Sigmoid colon (tissue), 7 donors: Measurements from ENCODE around the gene PLPP1. TPM values are rescaled to one million over a fixed set of nuclear protein-coding genes. Genes with fewer than 3 reads are reported as not detected.

ENCODE experiments used
- DNase-seq: peaks from one replicate; pipeline ENCODE4 v3.0.0-alpha.2; 2019
- H3K27ac ChIP-seq, 4 donors: fragments of 200-600 bp; sonication (generic); one replicate each; pipeline ENCODE4 v1.5.1; 2016 to 2019; ENCODE audit warnings: mild to moderate bottlenecking in 1 of 4
- H3K27me3 ChIP-seq, 3 donors: fragments of 200-600 bp; sonication (generic); one replicate each; pipeline ENCODE4 v1.5.1; 2019; ENCODE audit warnings: mild to moderate bottlenecking in 1 of 3
- H3K36me3 ChIP-seq, 4 donors: fragments of 200-600 bp; sonication (generic); one replicate each; pipeline ENCODE4 v1.5.1; 2016 to 2019
- H3K4me1 ChIP-seq, 4 donors: fragments of 200-600 bp; sonication (generic); one replicate each; pipeline ENCODE4 v1.5.1; 2017 to 2019
- H3K4me3 ChIP-seq, 4 donors: fragments of 200-600 bp; sonication (generic); one replicate each; pipeline ENCODE4 v1.5.1; 2017 to 2019; ENCODE audit warnings: mild to moderate bottlenecking in 2 of 4, moderate library complexity in 1 of 4
- H3K9me3 ChIP-seq, 4 donors: fragments of 200-600 bp in 3 of 4; sonication (generic) in 3 of 4; one replicate each; pipeline versions ENCODE4 v1.5.1 to v1.6.1; 2013 to 2019
- CTCF ChIP-seq, 4 experiments: fragments of 450-650 bp in 3 of 4; fragments of 200-600 bp in 1 of 4; IDR thresholded peaks; one replicate each; pipeline ENCODE4 v1.5.1; 2016 to 2019; ENCODE audit warnings: antibody characterized with exemption in 4 of 4, mild to moderate bottlenecking in 3 of 4, moderate library complexity in 2 of 4
- EP300 ChIP-seq, 4 donors: sonication (generic); formaldehyde crosslinking; IDR thresholded peaks; one replicate each; pipeline ENCODE4 v1.6.1; 2017; ENCODE audit warnings: antibody characterized with exemption in 4 of 4
- POLR2A ChIP-seq, 2 donors: fragments of 450-650 bp; IDR thresholded peaks; one replicate each; pipeline ENCODE4 v1.6.1; 2016; ENCODE audit warnings: antibody characterized with exemption in 2 of 2, mild to moderate bottlenecking in 2 of 2, moderate library complexity in 2 of 2
- POLR2AphosphoS5 ChIP-seq, 4 donors: sonication (generic); formaldehyde crosslinking; IDR thresholded peaks; one replicate each; pipeline ENCODE4 v1.6.1; 2017; ENCODE audit warnings: antibody characterized with exemption in 4 of 4
- WGBS, 2 donors: extraction: QIAGEN DNeasy Blood & Tissue Kit; methylation state at CpG; one replicate each; pipeline ENCODE4 v1.1.7; 2013; 5-methylcytosine and 5-hydroxymethylcytosine counted together
- intact Hi-C: fragments of 100-400 bp; cut with DNase I; formaldehyde crosslinking; loops from one replicate; pipeline ENCODE4 v1.15.1; 2023
- polyA plus RNA-seq, 3 donors: library from polyadenylated mRNA; stranded (reverse); fragments of 200-250 nt; gene quantifications; one replicate each; pipeline ENCODE4 v1.2.3, GENCODE V29; 2013
- small RNA-seq, 3 donors: library from RNA; depleted of rRNA; stranded (forward); fragments of <200 nt; gene quantifications; one replicate each; pipeline ENCODE3, GENCODE V24; 2016
- total RNA-seq, 4 donors: library from RNA; depleted of rRNA; stranded (reverse); fragments of >200 nt; gene quantifications; one replicate each; pipeline ENCODE4 v1.1.0, GENCODE V29; 2016
- donor health status: healthy with polysubstance abuse.
- donor health status: Bipolar disorder and iron deficiency.
- donor health status: healthy.

PLPP1 gene
- total and polyA plus RNA-seq, 7 donors: 44.2 to 355 (median 264) TPM

GRCh38 chr5:55385227-55385626 lies 149.5 kb downstream of the PLPP1 start:
- H3K4me3 ChIP-seq: no peak overlapping the region
- intact Hi-C loops: loop anchor here (5.0 kb wide), 1 partner anchor 38 kb away; no protein-coding TSS in a partner anchor
- WGBS, 2 donors: 95 to 100% methylated on average over 1 of the region's 1 CpG
- peaks cover 0 to 43% (median under 1%) of the 10 kb centered on the region in 4 donors for H3K36me3 ChIP-seq
- H3K27me3 ChIP-seq: no peaks in the 10 kb centered on the region
- TF ChIP-seq CTCF (IDR thresholded peaks at IDR 0.05) (no peak), POLR2AphosphoS5 (IDR thresholded peaks at IDR 0.05) (no peak), EP300 (IDR thresholded peaks at IDR 0.05) (no peak), POLR2A (IDR thresholded peaks at IDR 0.05) (no peak)
- peaks cover 0 to 7% (median 2%) of the 10 kb centered on the region in 4 donors for H3K9me3 ChIP-seq
- no peak overlapping the region for H3K27ac ChIP-seq
- DNase-seq: no peak
- H3K4me1 ChIP-seq: no peaks in the 10 kb centered on the region

- intact Hi-C loops: no loop called here
- Histone ChIP-seq H3K4me3 (no peak overlapping the region), H3K4me1 (no peaks in the 10 kb centered on the region), H3K27me3 (no peaks in the 10 kb centered on the region), H3K27ac (no peak overlapping the region), H3K36me3 (peaks cover 0 to 43% (median 2%) of the 10 kb centered on the region in 4 donors), H3K9me3 (peaks cover 0 to 7% (median 2%) of the 10 kb centered on the region in 4 donors)
- no peak for DNase-seq
- no peak for TF ChIP-seq POLR2A (IDR thresholded peaks at IDR 0.05)
- TF ChIP-seq POLR2AphosphoS5 (IDR thresholded peaks at IDR 0.05): no peak
- no peak for TF ChIP-seq EP300 (IDR thresholded peaks at IDR 0.05)
- no peak for TF ChIP-seq CTCF (IDR thresholded peaks at IDR 0.05)
- WGBS, 2 donors: 81 to 84% methylated on average over 2 of the region's 2 CpGs
Observed at GRCh38 chr5:55384072-55384471, 150.7 kb downstream of the PLPP1 start.

DNA sequence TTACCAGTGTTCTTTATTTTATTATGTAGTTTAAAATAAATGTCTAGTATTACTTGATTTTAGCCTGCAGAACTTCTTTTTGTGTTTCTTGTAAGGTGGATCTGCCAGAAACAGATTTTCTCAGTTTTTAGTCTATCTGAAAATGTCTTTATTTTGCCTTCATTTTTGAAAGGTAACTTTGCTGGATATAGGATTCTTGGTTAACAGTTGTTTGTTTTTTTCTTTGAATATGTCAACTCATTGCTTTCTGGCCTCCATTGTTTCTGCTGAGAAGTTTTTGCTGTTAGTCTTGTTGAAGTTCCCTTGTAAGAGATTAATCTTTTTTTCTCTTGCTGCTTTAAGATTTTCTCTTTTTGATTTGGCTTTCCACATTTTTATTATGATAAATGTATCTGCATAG lies 151.5 kb downstream of the PLPP1 start:
- H3K36me3 ChIP-seq: peaks cover 0 to 43% (median 2%) of the 10 kb centered on the region in 4 donors
- no peaks in the 10 kb centered on the region for H3K4me1 ChIP-seq
- no peak for DNase-seq
- H3K4me3 ChIP-seq: no peak overlapping the region
- no peaks in the 10 kb centered on the region for H3K27me3 ChIP-seq
- no peak overlapping the region for H3K27ac ChIP-seq
- peaks cover 0 to 7% (median 2%) of the 10 kb centered on the region in 4 donors for H3K9me3 ChIP-seq
- TF ChIP-seq EP300 (IDR thresholded peaks at IDR 0.05) (no peak), POLR2A (IDR thresholded peaks at IDR 0.05) (no peak), CTCF (IDR thresholded peaks at IDR 0.05) (no peak), POLR2AphosphoS5 (IDR thresholded peaks at IDR 0.05) (no peak)
- intact Hi-C loops: no loop called here

GRCh38 chr5:55377810-55378209 lies 157.0 kb downstream of the PLPP1 start:
- intact Hi-C loops: no loop called here
- Histone ChIP-seq H3K27ac (no peak overlapping the region), H3K36me3 (peaks cover 0 to 42% (median 2%) of the 10 kb centered on the region in 4 donors), H3K4me1 (no peaks in the 10 kb centered on the region), H3K9me3 (no peaks in the 10 kb centered on the region), H3K4me3 (no peak overlapping the region), H3K27me3 (no peaks in the 10 kb centered on the region)
- no peak for DNase-seq
- TF ChIP-seq EP300 (IDR thresholded peaks at IDR 0.05) (no peak), CTCF (IDR thresholded peaks at IDR 0.05) (no peak), POLR2A (IDR thresholded peaks at IDR 0.05) (no peak), POLR2AphosphoS5 (IDR thresholded peaks at IDR 0.05) (no peak)
- 72 to 75% methylated on average over 1 of the region's 1 CpG for WGBS, 2 donors

Small RNA genes within 50 kb of the gene (small RNA-seq; reads per million reads assigned to genes)
- 0 reads per million in 3 donors for gene MIR5687

Other genes with a start within 250 kb of the PLPP1 start
- 10 to 100 TPM; 28.8 to 34.2 (median 31.9) TPM for gene DHX29, start 227.3 kb downstream of the PLPP1 start, total RNA-seq
- 10 to 100 TPM in 1 of 3 donors, 1 to 10 TPM in 2; 7.6 to 11.4 (median 9.0) TPM for gene DHX29, start 227.3 kb downstream of the PLPP1 start, polyA plus RNA-seq
- gene MTREX, start 227.0 kb downstream of the PLPP1 start, total RNA-seq: 10 to 100 TPM; 59.0 to 76.7 (median 66.6) TPM
- gene MTREX, start 227.0 kb downstream of the PLPP1 start, polyA plus RNA-seq: 10 to 100 TPM; 11.3 to 20.6 (median 15.0) TPM
- gene SLC38A9, start 177.4 kb upstream of the PLPP1 start, total RNA-seq: 10 to 100 TPM; 12.5 to 56.5 (median 21.9) TPM
- 10 to 100 TPM in 1 of 3 donors, 1 to 10 TPM in 2; 2.4 to 10.2 (median 3.0) TPM for gene SLC38A9, start 177.4 kb upstream of the PLPP1 start, polyA plus RNA-seq
- under 1 TPM in 1 of 4 donors, not detected in 3; 0.33 TPM for gene DDX4, start 203.1 kb upstream of the PLPP1 start, total RNA-seq
- gene DDX4, start 203.1 kb upstream of the PLPP1 start, polyA plus RNA-seq: not detected